IMR-90 (cell line): ENCODE results near the gene JPH3. TPM values are rescaled to one million over a fixed set of nuclear protein-coding genes. Genes with fewer than 3 reads are reported as not detected.

Experiments used
- ATAC-seq: fragments of 200-7000 bp; cut with Tn5 transposase; 2 replicates; pipeline ENCODE4 v1.9.1; 2020; ENCODE audit warnings: low read depth, mild to moderate bottlenecking, moderate library complexity
- BruUV-seq: library from RNA; stranded (reverse); fragments of 400-500 nt; replicated peaks from 2 replicates; lab custom pipeline; 2021; lab: Mats Ljungman, UMichigan
- CTCF ChIA-PET: fragments of 300-600 bp; formaldehyde crosslinking; extraction: SDS; loops from one replicate; lab custom pipeline; 2021; ENCODE audit warnings: antibody characterized with exemption; lab: Yijun Ruan, JAX
- POLR2A ChIA-PET: fragments of 300-600 bp; sonication (Branson Sonifier 250); formaldehyde crosslinking; loops from one replicate; lab custom pipeline; 2022; ENCODE audit warnings: antibody characterized with exemption; ENCODE audit not compliant: unreplicated experiment; lab: Charles Lee
- DNase-seq: peaks from one replicate; pipeline ENCODE4 v3.0.0; 2013
- H2AFZ ChIP-seq: replicated peaks from 2 replicates; pipeline ENCODE3; 2013; ENCODE audit warnings: low read length, mild to moderate bottlenecking; ENCODE audit not compliant: poor library complexity
- H2AK5ac ChIP-seq: 2 replicates; pipeline ENCODE4 v1.6.1; 2013; ENCODE audit warnings: low read depth, low read length, inconsistent platforms
- H2AK9ac ChIP-seq: replicated peaks from 2 replicates; pipeline ENCODE3; 2013; ENCODE audit warnings: mild to moderate bottlenecking, low read depth, low read length, moderate library complexity; ENCODE audit not compliant: poor library complexity
- H2BK120ac ChIP-seq: 2 replicates; pipeline ENCODE4 v1.6.1; 2013; ENCODE audit warnings: low read depth, low read length, inconsistent platforms
- H2BK15ac ChIP-seq: 3 replicates; pipeline ENCODE4 v1.6.1; 2013; ENCODE audit warnings: low read depth, low read length, inconsistent platforms
- H2BK20ac ChIP-seq: 2 replicates; pipeline ENCODE4 v1.6.1; 2013; ENCODE audit warnings: low read depth, mild to moderate bottlenecking, inconsistent platforms, low read length, moderate library complexity
- H2BK5ac ChIP-seq: 2 replicates; pipeline ENCODE4 v1.6.1; 2013; ENCODE audit warnings: mild to moderate bottlenecking, low read depth, low read length, inconsistent platforms; ENCODE audit not compliant: poor library complexity, severe bottlenecking
- H3K14ac ChIP-seq: replicated peaks from 2 replicates; pipeline ENCODE4 v1.6.1; 2013; ENCODE audit warnings: low read depth, low read length, inconsistent platforms
- H3K18ac ChIP-seq: 2 replicates; pipeline ENCODE4 v1.6.1; 2013; ENCODE audit warnings: low read depth, low read length, control low read depth
- H3K23ac ChIP-seq: 2 replicates; pipeline ENCODE4 v1.6.1; 2013; ENCODE audit warnings: low read depth, low read length, inconsistent platforms
- H3K27ac ChIP-seq: 2 replicates; pipeline ENCODE4 v1.5.1; 2013; ENCODE audit warnings: mild to moderate bottlenecking, control low read depth, low read length; ENCODE audit not compliant: insufficient read depth
- H3K27me3 ChIP-seq: 2 replicates; pipeline ENCODE4 v1.6.1; 2013; ENCODE audit warnings: low read length; ENCODE audit not compliant: control insufficient read depth, insufficient read depth
- H3K36me3 ChIP-seq: 2 replicates; pipeline ENCODE4 v1.6.1; 2013; ENCODE audit warnings: low read length, mixed read lengths; ENCODE audit not compliant: control insufficient read depth, insufficient read depth
- H3K4ac ChIP-seq: 2 replicates; pipeline ENCODE4 v1.6.1; 2013; ENCODE audit warnings: low read depth, low read length, inconsistent platforms
- H3K4me1 ChIP-seq: 2 replicates; pipeline ENCODE4 v1.6.1; 2013; ENCODE audit warnings: low read length, mixed read lengths; ENCODE audit not compliant: control insufficient read depth, insufficient read depth
- H3K4me2 ChIP-seq: 2 replicates; pipeline ENCODE4 v1.6.1; 2013; ENCODE audit warnings: low read depth, mild to moderate bottlenecking, control low read depth, low read length, moderate library complexity
- H3K4me3 ChIP-seq: 2 replicates; pipeline ENCODE4 v1.5.1; 2013; ENCODE audit warnings: low read depth, mild to moderate bottlenecking, control low read depth, low read length, moderate library complexity; ENCODE audit not compliant: insufficient read depth
- H3K56ac ChIP-seq: 2 replicates; pipeline ENCODE4 v1.6.1; 2013; ENCODE audit warnings: low read length, inconsistent platforms; ENCODE audit not compliant: insufficient read depth; ENCODE audit errors: extremely low read depth
- H3K79me1 ChIP-seq, 2 experiments: 2 replicates each; pipeline ENCODE4 v1.6.1; 2013; ENCODE audit warnings: low read length in 2 of 2, inconsistent platforms in 1 of 2, low read depth in 1 of 2
- H3K9ac ChIP-seq: 2 replicates; pipeline ENCODE4 v1.6.1; 2013; ENCODE audit warnings: low read depth, low read length, control low read depth
- H3K9me1 ChIP-seq: 2 replicates; pipeline ENCODE4 v1.6.1; 2013; ENCODE audit warnings: low read length, inconsistent platforms; ENCODE audit not compliant: insufficient read depth
- H3K9me3 ChIP-seq: 2 replicates; pipeline ENCODE4 v1.6.1; 2013; ENCODE audit warnings: low read length; ENCODE audit not compliant: control insufficient read depth, insufficient read depth
- H4K20me1 ChIP-seq: 2 replicates; pipeline ENCODE4 v1.6.1; 2013; ENCODE audit warnings: low read length, inconsistent platforms; ENCODE audit not compliant: insufficient read depth
- H4K5ac ChIP-seq: 2 replicates; pipeline ENCODE4 v1.6.1; 2013; ENCODE audit warnings: mild to moderate bottlenecking, low read depth, low read length, control low read depth
- H4K8ac ChIP-seq, 2 experiments: 2 replicates each; pipeline ENCODE4 v1.6.1; 2013; ENCODE audit warnings: low read depth in 2 of 2, low read length in 2 of 2, control low read depth in 1 of 2, inconsistent platforms in 1 of 2
- H4K91ac ChIP-seq: 2 replicates; pipeline ENCODE4 v1.6.1; 2013; ENCODE audit warnings: low read depth, low read length, inconsistent platforms; ENCODE audit not compliant: insufficient read depth
- BHLHE40 ChIP-seq: fragments of 150-350 bp; IDR thresholded peaks from 2 replicates; pipeline ENCODE4 v1.6.1; 2016; ENCODE audit warnings: mild to moderate bottlenecking, low read depth, low read length
- CEBPB ChIP-seq: IDR thresholded peaks from 2 replicates; pipeline ENCODE4 v1.6.1; 2012; ENCODE audit warnings: low read depth, low read length, improper control_type of control experiment
- CHD1 ChIP-seq: IDR thresholded peaks from 2 replicates; pipeline ENCODE4 v1.6.1; 2012; ENCODE audit warnings: low read depth, low read length, improper control_type of control experiment
- CTCF ChIP-seq: conservative IDR thresholded peaks from 2 replicates; pipeline ENCODE4 v1.5.1; 2012; ENCODE audit warnings: mild to moderate bottlenecking, low read depth, low read length, improper control_type of control experiment
- ELK1 ChIP-seq: fragments of 150-350 bp; IDR thresholded peaks from 2 replicates; pipeline ENCODE4 v1.6.1; 2016; ENCODE audit warnings: low read depth, mild to moderate bottlenecking, low read length, moderate library complexity, borderline replicate concordance
- FOS ChIP-seq: fragments of 150-350 bp; IDR thresholded peaks from 2 replicates; pipeline ENCODE4 v1.6.1; 2016; ENCODE audit warnings: low read depth, low read length
- MAFK ChIP-seq: IDR thresholded peaks from 2 replicates; pipeline ENCODE4 v1.6.1; 2012; ENCODE audit warnings: low read depth, low read length, improper control_type of control experiment
- MAZ ChIP-seq: IDR thresholded peaks from 2 replicates; pipeline ENCODE4 v1.6.1; 2012; ENCODE audit warnings: low read depth, mild to moderate bottlenecking, low read length, improper control_type of control experiment, moderate library complexity, borderline replicate concordance
- MXI1 ChIP-seq: IDR thresholded peaks from 2 replicates; pipeline ENCODE4 v1.6.1; 2012; ENCODE audit warnings: low read depth, mild to moderate bottlenecking, low read length, moderate library complexity, borderline replicate concordance
- NFE2L2 ChIP-seq: fragments of 150-350 bp; IDR thresholded peaks from 2 replicates; pipeline ENCODE4 v1.6.1; 2016; ENCODE audit warnings: low read depth, mild to moderate bottlenecking, low read length
- POLR2A ChIP-seq: IDR thresholded peaks from 2 replicates; pipeline ENCODE4 v1.6.1; 2012; ENCODE audit warnings: mild to moderate bottlenecking, low read depth, low read length
- RAD21 ChIP-seq: IDR thresholded peaks from 2 replicates; pipeline ENCODE4 v1.6.1; 2012; ENCODE audit warnings: low read length, improper control_type of control experiment
- RCOR1 ChIP-seq: IDR thresholded peaks from 2 replicates; pipeline ENCODE4 v1.6.1; 2012; ENCODE audit warnings: mild to moderate bottlenecking, low read length, improper control_type of control experiment; ENCODE audit not compliant: insufficient replicate concordance
- RFX5 ChIP-seq: IDR thresholded peaks from 2 replicates; pipeline ENCODE4 v1.8.0; 2012; ENCODE audit warnings: low read depth, mild to moderate bottlenecking, low read length, moderate library complexity
- SMC3 ChIP-seq: fragments of 150-350 bp; IDR thresholded peaks from 2 replicates; pipeline ENCODE4 v1.6.1; 2016; ENCODE audit warnings: low read depth, mild to moderate bottlenecking, antibody characterized with exemption, low read length, moderate library complexity
- USF2 ChIP-seq: fragments of 150-350 bp; IDR thresholded peaks from 2 replicates; pipeline ENCODE4 v1.6.1; 2017; ENCODE audit warnings: mild to moderate bottlenecking, antibody characterized with exemption, low read length, low read depth
- WGBS, 2 experiments: methylation state at CpG; one replicate each; pipeline versions ENCODE4 v1.1.5 to v1.1.7; 2013; ENCODE audit warnings: missing lambda C conversion rate in 2 of 2; ENCODE audit not compliant: insufficient read length in 1 of 2; ENCODE audit errors: extremely low coverage in 2 of 2; 5-methylcytosine and 5-hydroxymethylcytosine counted together
- dilution Hi-C: fragments of 300-500 bp; cut with HindIII; formaldehyde crosslinking; loops from one replicate; pipeline ENCODE4 v1.14.3; 2018; ENCODE audit warnings: low sequenced_read_pairs; ENCODE audit not compliant: unreplicated experiment
- in situ Hi-C: fragments of 300-500 bp; cut with MboI; formaldehyde crosslinking; loops from 3 replicates; pipeline ENCODE4 v1.14.3; 2019; ENCODE audit warnings: low sequenced_read_pairs, inconsistent platforms, mixed read lengths
- intact Hi-C: fragments of 100-400 bp; cut with micrococcal nuclease; formaldehyde crosslinking; loops from 2 replicates; pipeline ENCODE4 v1.10.0; 2022
- polyA plus RNA-seq, 3 experiments: library from polyadenylated mRNA; depleted of rRNA; stranded (reverse); fragments of >200 nt; gene quantifications; 2 replicates each; pipeline ENCODE4 v1.2.3, GENCODE V29; 2012; ENCODE audit warnings: low replicate concordance in 1 of 3
- total RNA-seq: library from RNA; depleted of rRNA; stranded (reverse); fragments of >200 nt; gene quantifications from 2 replicates; pipeline ENCODE4 v1.2.3, GENCODE V29; 2012

Gene JPH3
- total and polyA plus RNA-seq, 2 of the 4 experiments (the other 2 are of a cell fraction) = 0.03 TPM; not detected in 1

- H3K4me3 ChIP-seq = no peak overlapping the region
- BruUV-seq = no TSS peak
- H3K9me1 ChIP-seq = no peaks in the 10 kb centered on the region
- no peaks in the 10 kb centered on the region for H3K4me1 ChIP-seq
- no peak overlapping the region for H4K5ac ChIP-seq
- H2AK9ac ChIP-seq = no peak overlapping the region
- no peaks in the 10 kb centered on the region for H4K20me1 ChIP-seq
- H2AFZ ChIP-seq = no peak overlapping the region
- no peak for TF ChIP-seq CTCF
- no peak for TF ChIP-seq MAFK
- TF ChIP-seq POLR2A = no peak
- TF ChIP-seq NFE2L2 = no peak
- no peak for TF ChIP-seq ELK1
- no peak for TF ChIP-seq CEBPB
- TF ChIP-seq CHD1 = no peak
- no peak for TF ChIP-seq USF2
- no peak for TF ChIP-seq MXI1
- TF ChIP-seq FOS = no peak
- no peak for TF ChIP-seq RCOR1
- no peak for TF ChIP-seq SMC3
- no peak for TF ChIP-seq BHLHE40
- no peak for TF ChIP-seq MAZ
- TF ChIP-seq RFX5 = no peak
- no peak for TF ChIP-seq RAD21
- no peak overlapping the region for H3K14ac ChIP-seq
- no peak overlapping the region for H3K4me2 ChIP-seq
- no peak overlapping the region for H2BK5ac ChIP-seq
- H3K23ac ChIP-seq = no peak overlapping the region
- no peak overlapping the region for H3K27ac ChIP-seq
- POLR2A ChIA-PET = no interaction called here
- no peak overlapping the region for H3K9ac ChIP-seq
- H2AK5ac ChIP-seq = no peak overlapping the region
- CTCF ChIA-PET = interaction anchor here (2.4 to 2.8 kb wide), 2 partner anchors 48 to 217 kb away, joined by 10 read pairs; no protein-coding TSS in a partner anchor
- H3K27me3 ChIP-seq = peaks cover 33% of the 10 kb centered on the region
- no peak overlapping the region for H4K8ac ChIP-seq
- dilution Hi-C loops = no loop called here
- no peak overlapping the region for H3K56ac ChIP-seq
- no peak overlapping the region for H2BK15ac ChIP-seq
- H3K9me3 ChIP-seq = peaks cover 11% of the 10 kb centered on the region
- DNase-seq (no peak), ATAC-seq (no peak)
- WGBS, 2 experiments = 85% methylated on average over 4 of the region's 14 CpGs; no CpG with 5 or more reads in 1 of the 2 experiments
- no peak overlapping the region for H4K91ac ChIP-seq
- H3K4ac ChIP-seq = no peak overlapping the region
- no peak overlapping the region for H2BK120ac ChIP-seq
- no peaks in the 10 kb centered on the region for H3K36me3 ChIP-seq
- in situ Hi-C loops = loop anchor here (10.0 kb wide), 1 partner anchor 310 kb away; no protein-coding TSS in a partner anchor
- H3K18ac ChIP-seq = no peak overlapping the region
- H2BK20ac ChIP-seq = no peak overlapping the region
- intact Hi-C loops = loop anchor here (2.0 to 10.0 kb wide), 3 partner anchors 84 to 1070 kb away; partner anchors contain the start of genes C16orf95 and FOXC2
- H3K79me1 ChIP-seq = no peaks in the 10 kb centered on the region
Measured at GRCh38 chr16:87634411-87634810, 32.1 kb downstream of the JPH3 start.
